Measurements from ENCODE around the gene MARS1.

The MARS1 gene

GRCh38 chr12:57474862-57475261 lies 13.0 kb upstream of the MARS1 start:
- H3K4me3 ChIP-seq (ENCODE audit: low read depth, low read length): no peak overlapping the region
- TF ChIP-seq CTCF (IDR thresholded peaks at IDR 0.05; ENCODE audit: low read depth, low read length, missing control alignments): no peak
- in situ Hi-C loops (cut with HindIII; ENCODE audit: low sequenced_read_pairs): loop anchor here (25.0 kb wide), 1 partner anchor 163 kb away; no protein-coding TSS in a partner anchor
- DNase-seq (ENCODE audit: low read depth): no peak

- peak overlapping the region; percentile 15 for H3K4me3 ChIP-seq (ENCODE audit: low read depth, low read length)
- in situ Hi-C loops (cut with HindIII; ENCODE audit: low sequenced_read_pairs): no loop called here
- no peak for DNase-seq (ENCODE audit: low read depth)
- no peak for TF ChIP-seq CTCF (IDR thresholded peaks at IDR 0.05; ENCODE audit: low read depth, low read length, missing control alignments)
These were observed 12.4 kb upstream of the MARS1 start for GRCh38 chr12:57475271-57476161.

- TF ChIP-seq CTCF (IDR thresholded peaks at IDR 0.05; ENCODE audit: low read depth, low read length, missing control alignments): no peak
- peak overlapping the region; percentile 15 for H3K4me3 ChIP-seq (ENCODE audit: low read depth, low read length)
- in situ Hi-C loops (cut with HindIII; ENCODE audit: low sequenced_read_pairs): no loop called here
- no peak for DNase-seq (ENCODE audit: low read depth)
These were observed 11.5 kb upstream of the MARS1 start for GRCh38 chr12:57476162-57476992.

- in situ Hi-C loops (cut with HindIII; ENCODE audit: low sequenced_read_pairs): no loop called here
- no peak overlapping the region for H3K4me3 ChIP-seq (ENCODE audit: low read depth, low read length)
- no peak for DNase-seq (ENCODE audit: low read depth)
- TF ChIP-seq CTCF (IDR thresholded peaks at IDR 0.05; ENCODE audit: low read depth, low read length, missing control alignments): no peak
These were observed 10.7 kb upstream of the MARS1 start for GRCh38 chr12:57476993-57477709.

GRCh38 chr12:57477710-57478681 lies 9.9 kb upstream of the MARS1 start:
- DNase-seq (ENCODE audit: low read depth): no peak

More at GRCh38 chr12:57477710-57478681, 9.9 kb upstream of the MARS1 start:
- no peak overlapping the region for H3K4me3 ChIP-seq (ENCODE audit: low read depth, low read length)
- in situ Hi-C loops (cut with HindIII; ENCODE audit: low sequenced_read_pairs): no loop called here
- TF ChIP-seq CTCF (IDR thresholded peaks at IDR 0.05; ENCODE audit: low read depth, low read length, missing control alignments): no peak

Data from astrocyte of the cerebellum (primary cell).